Erythroblast (primary cell): ENCODE results near the gene ADTRP.

Experiments used
- GATA1 ChIP-seq: IDR thresholded peaks from 2 replicates; pipeline ENCODE4 v1.6.1; 2011; ENCODE audit warnings: low read depth, mild to moderate bottlenecking, control low read depth, low read length, moderate library complexity
- POLR2A ChIP-seq: IDR thresholded peaks from 2 replicates; pipeline ENCODE4 v1.6.1; 2011; ENCODE audit warnings: mild to moderate bottlenecking, low read length

- TF ChIP-seq POLR2A (no peak), GATA1 (no peak)
Measured at GRCh38 chr6:11731423-11731822, 47.2 kb downstream of the ADTRP start.
